Stimulated activated CD8-positive, alpha-beta memory T cell treated with anti-CD3 and anti-CD28 coated beads, Interleukin-7, amount 100 ng/mL, for 48 hours (primary cell): Measurements from ENCODE around the gene THAP4.
A peak's percentile ranks its signal among the peaks of the same experiment; 100 is the strongest.

ENCODE experiments used
- DNase-seq, 2 donors: peaks; one replicate each; pipeline ENCODE4 v3.0.0-alpha.2; 2020; ENCODE audit warnings: low read depth in 1 of 2; ENCODE audit errors: extremely low read depth in 1 of 2

The THAP4 gene

GRCh38 chr2:241550616-241551580, 86.1 kb downstream of the THAP4 start:
- no peak for DNase-seq

- DNase-seq: no peak
Measured at GRCh38 chr2:241548451-241548835, 88.5 kb downstream of the THAP4 start.

GRCh38 chr2:241547781-241548450, 89.0 kb downstream of the THAP4 start:
- DNase-seq: no peak

GRCh38 chr2:241546771-241547498, 90.0 kb downstream of the THAP4 start:
- DNase-seq: no peak

- no peak for DNase-seq
Measured at GRCh38 chr2:241545523-241546473, 91.2 kb downstream of the THAP4 start.

- no peak for DNase-seq
Measured at GRCh38 chr2:241545106-241545505, 91.9 kb downstream of the THAP4 start.

- DNase-seq: no peak
Measured at GRCh38 chr2:241542278-241542605, 94.7 kb downstream of the THAP4 start.

GRCh38 chr2:241541564-241542277, 95.2 kb downstream of the THAP4 start:
- no peak for DNase-seq

GRCh38 chr2:241540771-241541561, 96.0 kb downstream of the THAP4 start:
- DNase-seq: peak; percentile 45 to 46

GRCh38 chr2:241540401-241540770, 96.6 kb downstream of the THAP4 start:
- DNase-seq: no peak

GRCh38 chr2:241539616-241540374, 97.2 kb downstream of the THAP4 start:
- no peak for DNase-seq

GRCh38 chr2:241538838-241539615, 97.9 kb downstream of the THAP4 start:
- DNase-seq: no peak

- no peak for DNase-seq
Measured at GRCh38 chr2:241535871-241536655, 100.9 kb downstream of the THAP4 start.

- DNase-seq: no peak
Measured at GRCh38 chr2:241534701-241535375, 102.1 kb downstream of the THAP4 start.
